ENCODE results near the gene ZMAT3.
"Not testable (repeated sequence)": the region's sequence is repeated elsewhere in the genome, so short reads cannot be mapped to it uniquely, and the experiment has no call there.

Gene ZMAT3

DNA sequence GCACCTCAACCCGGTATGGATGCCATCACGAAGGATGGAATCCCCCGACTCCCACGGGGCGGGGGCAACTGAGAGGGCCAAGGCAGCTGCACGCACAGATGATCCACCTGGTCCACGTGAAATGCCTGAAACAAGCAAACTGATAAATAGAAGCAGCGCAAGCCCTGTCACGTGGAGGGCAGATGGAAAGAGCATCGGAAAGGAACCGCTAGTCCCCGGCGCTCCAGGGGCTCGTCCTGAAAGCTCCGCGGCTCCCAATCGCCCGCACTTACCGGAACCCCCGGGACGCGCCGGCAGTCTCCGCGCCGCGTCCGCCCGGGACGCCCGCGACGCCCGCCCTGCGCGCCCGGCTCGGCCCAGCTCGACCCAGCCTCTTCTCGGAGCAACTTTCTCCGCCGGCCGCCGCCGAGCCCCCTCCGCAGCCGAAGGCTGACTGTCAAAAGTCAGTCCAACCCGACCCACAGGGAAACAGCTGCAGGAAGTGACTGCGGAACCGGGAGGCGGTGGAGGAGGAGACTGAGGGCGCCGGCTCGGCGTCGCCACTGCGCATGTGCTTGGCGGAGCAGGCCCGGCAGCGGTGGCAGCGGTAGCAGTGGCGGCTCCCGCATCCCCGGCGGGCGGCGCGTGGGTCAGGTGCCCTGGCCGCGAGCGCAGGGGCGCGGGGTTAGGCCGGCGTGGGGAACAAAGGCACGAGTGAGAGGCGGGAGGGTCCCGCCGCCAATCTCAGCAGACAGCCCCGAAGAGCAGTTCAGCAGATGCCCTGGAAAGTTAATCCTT, at the start of gene ZMAT3:
Gene ZMAT3 (minus strand): TSS at position 487 of the 777 bp plus-strand sequence. CDS start 4,057 bp downstream, outside the sequence.
- peak; percentile 92 to 95 for DNase-seq

GRCh38 chr3:179116816-179117215, 45.2 kb upstream of the ZMAT3 start:
- DNase-seq, result no peak

DNA sequence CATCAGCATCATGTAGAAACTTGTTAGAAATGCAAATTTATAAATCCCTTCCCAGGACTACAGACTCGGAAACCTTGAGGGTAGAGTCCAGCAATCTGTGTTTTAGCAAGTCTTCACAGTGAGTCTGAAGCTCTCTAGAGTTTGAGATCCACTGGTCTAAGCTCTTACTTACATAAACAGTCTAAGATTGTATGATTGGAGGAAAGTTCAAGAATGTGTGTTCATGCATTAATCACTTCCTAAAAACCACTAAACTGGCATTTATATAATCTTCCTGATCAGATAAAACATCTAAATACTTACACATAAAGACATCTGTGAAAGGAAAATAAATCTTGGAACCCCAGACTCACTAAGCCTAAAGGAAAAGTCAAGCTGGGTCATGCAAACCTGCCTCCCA, 43.8 kb upstream of the ZMAT3 start:
- not testable (repeated sequence) for DNase-seq

- no peak for DNase-seq
These were observed 42.3 kb upstream of the ZMAT3 start for GRCh38 chr3:179113903-179114302.

DNA sequence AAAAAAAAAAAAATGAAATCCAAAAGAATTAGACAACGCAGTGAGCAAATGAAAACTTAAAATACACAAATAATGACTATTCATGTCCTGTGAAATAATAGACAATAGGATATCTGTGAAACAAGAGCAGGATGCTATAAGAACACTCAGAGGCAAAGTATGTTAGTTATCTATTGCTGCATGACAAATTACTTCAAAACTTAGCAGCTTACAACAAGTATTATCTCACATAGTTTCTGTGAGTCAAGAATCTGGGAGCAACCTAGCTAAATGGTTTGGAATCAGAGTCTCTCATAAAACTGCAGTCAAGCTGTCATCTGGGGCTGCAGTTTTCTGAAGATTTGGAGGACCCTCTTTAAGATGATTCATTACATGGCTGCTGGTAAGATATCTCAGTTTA, 36.5 kb upstream of the ZMAT3 start:
- no peak for DNase-seq

- no peak for DNase-seq
These were observed 36.0 kb upstream of the ZMAT3 start for GRCh38 chr3:179107617-179108016.

- DNase-seq, result no peak
These were observed 34.3 kb upstream of the ZMAT3 start for GRCh38 chr3:179105881-179106280.

- no peak for DNase-seq
These were observed 29.0 kb upstream of the ZMAT3 start for GRCh38 chr3:179100652-179101051.

DNA sequence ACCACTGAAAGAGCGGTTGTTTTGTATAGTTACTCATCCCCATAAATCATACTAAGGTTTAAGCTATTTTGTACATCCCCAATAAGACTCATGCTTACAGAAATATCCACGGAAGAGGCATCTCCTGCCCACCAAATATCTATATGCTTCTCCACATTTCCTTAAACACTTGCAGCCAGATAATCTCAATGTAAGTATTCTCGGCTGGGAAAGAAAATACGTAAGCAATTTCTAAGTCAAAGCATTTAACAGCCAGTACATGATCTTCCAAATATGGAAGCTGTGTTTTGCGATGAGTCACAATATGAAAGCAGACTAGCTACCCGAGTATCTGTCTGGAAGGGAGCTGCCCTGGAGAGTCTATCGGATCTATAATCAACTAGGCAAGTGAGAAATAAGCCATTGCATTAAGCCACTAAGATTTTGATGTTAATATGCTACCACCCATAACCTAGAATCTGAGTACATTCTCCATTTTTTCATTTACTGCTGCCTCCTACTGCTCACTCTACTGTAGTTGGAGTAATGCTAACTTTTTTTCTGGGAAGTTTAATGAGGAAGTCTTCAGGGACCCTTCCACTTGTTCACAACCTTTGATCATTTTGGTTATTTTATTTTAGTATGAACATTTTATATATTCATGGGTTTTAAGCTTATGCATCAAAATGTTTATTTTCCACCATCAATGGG, 26.9 kb upstream of the ZMAT3 start:
- DNase-seq, result no peak

DNA sequence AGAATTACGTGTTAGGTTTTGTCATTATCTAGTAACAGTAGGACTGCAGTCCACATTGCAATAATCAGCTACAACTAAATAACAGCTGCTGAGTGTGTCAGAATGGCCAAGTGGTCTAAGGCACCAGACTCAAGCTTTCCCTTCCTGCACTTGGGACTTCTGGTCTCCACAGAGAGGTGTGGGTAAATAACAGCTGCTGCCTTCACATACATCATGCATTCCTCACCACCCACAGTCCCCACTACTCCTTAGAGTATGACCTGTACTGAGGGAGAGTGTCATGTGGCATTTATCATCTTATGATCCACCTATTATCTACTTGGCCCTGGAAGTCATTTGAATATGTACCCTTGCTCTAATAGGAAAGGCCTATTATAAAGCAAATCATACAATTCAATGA, 22.2 kb upstream of the ZMAT3 start:
- no peak for DNase-seq

- DNase-seq, result no peak
These were observed 19.5 kb upstream of the ZMAT3 start for GRCh38 chr3:179091113-179091512.

DNA sequence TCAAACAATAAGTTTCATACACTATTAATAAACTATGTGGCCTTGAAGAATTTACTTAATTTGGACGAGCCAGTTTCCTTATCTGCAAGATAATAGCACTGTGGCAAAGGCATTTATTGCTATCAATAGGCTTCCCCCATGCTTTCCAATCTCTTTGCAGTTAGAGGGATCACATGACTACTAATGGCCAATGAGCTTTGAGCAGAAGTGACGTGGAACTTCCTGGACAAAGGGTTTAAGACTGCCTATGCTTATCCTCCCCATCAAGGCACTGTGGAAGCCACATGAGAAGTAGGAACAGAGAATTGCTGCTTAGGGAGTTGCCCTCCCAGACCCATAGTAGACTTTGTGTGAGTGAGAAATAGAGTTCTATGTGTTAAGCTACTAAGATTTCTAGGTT, 16.7 kb upstream of the ZMAT3 start:
- DNase-seq, result no peak

DNA sequence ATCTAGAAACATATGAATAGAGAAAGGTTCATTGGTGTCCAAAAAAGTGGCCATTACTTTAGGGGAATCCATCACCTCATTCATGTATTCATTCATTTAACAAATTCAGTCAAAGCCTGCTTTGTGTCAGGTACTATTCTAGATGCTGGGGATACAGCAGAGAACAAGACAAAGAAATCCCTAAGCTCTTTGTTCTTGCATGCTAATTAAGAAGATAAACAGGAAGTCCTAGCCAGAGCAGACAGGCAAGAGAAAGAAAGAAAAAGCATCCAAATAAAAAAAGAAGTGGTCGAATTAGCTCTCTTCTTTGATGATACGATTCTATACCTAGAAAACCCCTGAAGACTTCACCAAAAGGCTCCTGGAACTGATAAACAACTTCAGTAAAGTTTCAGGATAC, 12.4 kb upstream of the ZMAT3 start:
- DNase-seq, result no peak

GRCh38 chr3:179082416-179082815, 10.8 kb upstream of the ZMAT3 start:
- DNase-seq, result no peak

DNA sequence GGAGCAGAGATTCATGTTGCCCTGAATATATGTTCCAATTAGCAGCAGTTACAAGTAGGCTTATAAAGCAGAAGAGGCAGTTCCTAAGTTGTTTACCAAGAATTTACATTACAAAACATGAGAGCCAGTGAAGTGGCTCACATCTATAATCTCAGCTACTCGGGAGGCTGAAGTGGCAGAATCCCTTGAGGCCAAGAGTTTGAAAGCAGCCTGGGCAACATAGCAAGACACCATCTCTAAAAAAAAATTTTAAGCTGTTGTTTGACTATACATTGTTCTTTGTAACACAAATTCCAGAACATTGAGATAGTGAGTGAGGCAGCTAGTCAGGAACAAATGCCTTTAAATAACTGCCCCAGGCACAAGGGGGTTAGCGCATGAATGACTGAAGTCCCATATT, 10.3 kb upstream of the ZMAT3 start:
- DNase-seq, result no peak

GRCh38 chr3:179079537-179079936, 7.9 kb upstream of the ZMAT3 start:
- no peak for DNase-seq

DNA sequence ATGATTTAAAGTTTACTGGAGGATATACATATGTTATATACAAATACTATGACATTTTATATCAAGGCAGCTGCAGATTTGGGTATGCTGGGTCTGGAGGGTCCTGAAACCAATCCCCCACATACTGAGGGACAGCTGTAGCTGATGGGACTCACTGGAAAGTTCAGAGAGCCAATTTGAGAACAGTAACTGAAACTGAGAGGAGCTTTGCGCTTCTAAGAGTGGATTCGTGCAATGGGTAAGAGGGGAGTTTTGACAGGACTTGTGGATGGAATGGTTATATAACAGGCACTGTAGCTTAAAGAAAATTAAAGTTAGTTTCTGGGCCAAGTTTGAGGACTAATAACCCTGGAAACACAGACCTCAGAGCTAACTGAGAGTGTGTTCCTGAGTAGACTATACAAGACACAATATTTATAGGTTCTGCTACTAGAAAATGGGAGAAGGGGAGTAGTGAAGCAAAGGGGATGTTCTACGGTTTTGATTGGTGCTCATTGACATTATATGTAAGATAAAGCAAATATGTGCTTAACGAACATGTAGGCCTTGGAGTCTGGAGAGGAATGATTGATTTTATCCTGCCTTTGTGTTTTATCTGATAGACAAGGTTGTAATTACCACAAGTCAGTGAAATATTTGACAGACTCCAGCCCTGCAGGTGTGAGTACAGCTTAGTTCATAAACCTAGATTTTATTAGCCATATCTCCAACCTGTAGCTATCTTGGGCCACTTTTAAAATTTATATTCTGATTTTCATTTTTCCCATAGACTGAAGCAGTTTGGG, 4.8 kb upstream of the ZMAT3 start:
- DNase-seq, result no peak

DNA sequence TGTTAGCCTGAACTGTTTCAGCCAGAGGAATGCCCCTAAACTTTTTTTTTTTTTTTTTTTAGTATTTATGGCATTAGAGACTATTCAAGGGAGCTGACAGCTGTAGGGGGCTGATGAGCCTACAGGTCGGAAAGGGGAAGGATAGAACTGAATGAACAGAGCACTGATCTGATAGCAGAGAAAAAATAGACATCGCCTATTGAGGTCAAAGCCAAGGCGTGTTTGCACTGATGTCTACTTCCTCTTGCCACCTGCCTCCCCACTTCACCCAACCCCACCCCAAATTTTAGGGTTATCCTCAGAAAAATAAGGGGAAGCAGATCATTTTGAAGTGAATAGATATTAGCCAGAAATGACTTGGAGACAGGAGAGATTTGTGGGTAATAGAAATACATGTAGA, 3.0 kb upstream of the ZMAT3 start:
- no peak for DNase-seq

DNA sequence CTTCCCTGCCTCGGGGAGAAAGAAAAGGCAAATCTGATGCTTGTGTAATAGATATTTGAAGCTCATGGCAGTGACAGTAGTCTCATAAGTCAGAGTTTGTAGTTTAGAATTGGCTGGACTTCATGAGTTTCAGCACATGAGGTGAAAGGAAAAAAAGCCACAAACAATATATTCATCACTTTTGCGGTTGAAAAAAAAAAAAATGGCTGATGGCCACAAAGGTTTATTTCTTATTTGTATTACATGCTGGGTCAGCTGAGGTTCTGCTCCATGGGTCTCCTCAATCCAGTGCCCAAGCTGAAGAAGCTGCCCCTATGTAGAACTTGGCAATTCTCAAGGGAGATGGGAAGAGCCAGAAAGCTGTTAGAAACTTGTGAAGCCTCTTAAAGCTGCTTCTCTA, 2.2 kb upstream of the ZMAT3 start:
- no peak for DNase-seq

GRCh38 chr3:179072100-179072438, 460 bp upstream of the ZMAT3 start:
- DNase-seq, result peak in 1 of 2 experiments; percentile 64

- DNase-seq, result no peak
These were observed 634 bp downstream of the ZMAT3 start for GRCh38 chr3:179071027-179071322.

DNA sequence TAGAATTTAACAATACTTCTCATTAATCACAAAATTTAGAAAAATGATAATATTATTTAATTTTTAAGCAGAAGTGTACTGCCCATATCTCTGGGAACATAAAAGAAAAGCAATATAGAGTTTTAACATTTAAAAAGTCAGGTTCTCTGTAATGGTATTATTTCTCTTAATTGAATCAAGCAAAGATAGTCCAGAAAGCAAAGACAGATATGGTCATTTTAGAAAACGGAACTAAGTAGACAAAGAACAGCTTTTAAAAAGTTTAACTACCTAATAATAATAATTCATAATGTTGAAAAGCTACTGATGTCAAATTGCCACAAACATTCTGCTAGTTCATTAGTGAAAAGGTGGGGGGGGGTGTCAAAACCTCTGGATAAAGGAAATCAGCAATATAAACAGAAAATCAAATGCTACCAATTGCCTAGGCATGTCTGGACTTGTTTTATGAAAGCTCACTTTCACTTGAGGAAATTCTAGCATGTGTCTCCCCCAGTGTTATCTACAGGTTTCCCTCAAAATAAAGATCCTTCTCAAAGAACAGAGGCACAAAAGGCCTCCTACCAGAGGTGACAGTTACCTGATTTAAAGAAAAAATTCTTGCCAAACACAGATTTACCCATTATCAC, 1.7 kb downstream of the ZMAT3 start:
- DNase-seq, result peak in 1 of 2 experiments; percentile 63

DNA sequence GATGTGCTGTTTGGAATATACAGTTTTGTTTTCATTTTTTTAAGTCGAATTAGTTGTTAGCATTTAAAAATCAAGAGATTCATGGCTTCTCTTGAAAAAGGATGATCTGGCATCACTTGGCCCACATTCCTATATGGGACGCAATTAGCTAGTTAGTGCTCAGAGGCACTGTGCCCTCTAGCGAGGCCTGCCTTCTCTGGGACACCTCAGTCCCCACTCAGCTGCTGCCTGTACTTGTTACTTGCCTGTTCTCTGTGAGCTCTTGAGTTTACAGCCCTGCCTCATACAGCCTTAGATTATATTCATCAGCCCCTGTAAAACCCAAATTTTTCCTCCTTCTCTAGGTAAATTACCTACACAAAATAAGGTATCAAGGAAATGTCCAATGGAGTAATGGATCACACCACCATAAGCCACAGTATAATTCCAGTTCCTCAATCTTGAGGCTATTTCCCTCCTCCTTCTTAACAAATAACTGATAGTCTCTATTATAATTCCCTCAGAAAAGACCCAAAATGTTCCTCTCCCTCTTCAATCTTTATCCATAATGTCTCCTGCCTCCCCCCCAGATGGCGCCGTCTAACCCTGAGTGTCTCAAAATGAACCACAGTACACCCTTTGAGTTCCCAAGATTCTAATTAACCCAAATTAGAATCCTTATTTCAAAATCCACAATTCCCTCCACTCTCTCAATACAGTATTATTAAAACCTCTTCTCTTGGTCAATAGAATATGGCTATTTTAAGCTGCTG, 2.7 kb downstream of the ZMAT3 start:
- peak; percentile 61 to 71 for DNase-seq
